ENCODE data around the gene PPM1K. TPM values are rescaled to one million over a fixed set of nuclear protein-coding genes. Genes with fewer than 3 reads are reported as not detected.

PPM1K gene
- 9.3 and 13.0 TPM in 2 replicates for total RNA-seq

GRCh38 chr4:88284439-88285234, at the start of gene PPM1K:
Gene PPM1K (minus strand): TSS chr4:88284561. CDS start chr4:88278583, 5,978 bp downstream.

Other genes with a start within 250 kb of the PPM1K start
- gene ABCG2, start 125.9 kb downstream of the PPM1K start, total RNA-seq, result 0.21 and 0.68 TPM in 2 replicates
- 4.4 and 7.8 TPM in 2 replicates for gene HERC6, start 94.3 kb upstream of the PPM1K start, total RNA-seq
- 1.1 and 2.4 TPM in 2 replicates for gene HERC5, start 172.6 kb upstream of the PPM1K start, total RNA-seq
- 74.0 and 106 TPM in 2 replicates for gene PYURF, start 239.2 kb upstream of the PPM1K start, total RNA-seq

All from nasal cavity respiratory epithelium epithelial cell of viscerocranial mucosa (primary cell).